Activated CD4-positive, CD25-positive, alpha-beta regulatory T cell treated with anti-CD3 and anti-CD28 coated beads, Interleukin-2, amount 50 U/mL, for 16 hours (primary cell): ENCODE measurements around the gene ARHGAP8.

ENCODE experiments used
- DNase-seq: peaks from one replicate; pipeline ENCODE4 v3.0.0-alpha.2; 2020; ENCODE audit warnings: low read depth, low spot score

ARHGAP8 gene

DNA sequence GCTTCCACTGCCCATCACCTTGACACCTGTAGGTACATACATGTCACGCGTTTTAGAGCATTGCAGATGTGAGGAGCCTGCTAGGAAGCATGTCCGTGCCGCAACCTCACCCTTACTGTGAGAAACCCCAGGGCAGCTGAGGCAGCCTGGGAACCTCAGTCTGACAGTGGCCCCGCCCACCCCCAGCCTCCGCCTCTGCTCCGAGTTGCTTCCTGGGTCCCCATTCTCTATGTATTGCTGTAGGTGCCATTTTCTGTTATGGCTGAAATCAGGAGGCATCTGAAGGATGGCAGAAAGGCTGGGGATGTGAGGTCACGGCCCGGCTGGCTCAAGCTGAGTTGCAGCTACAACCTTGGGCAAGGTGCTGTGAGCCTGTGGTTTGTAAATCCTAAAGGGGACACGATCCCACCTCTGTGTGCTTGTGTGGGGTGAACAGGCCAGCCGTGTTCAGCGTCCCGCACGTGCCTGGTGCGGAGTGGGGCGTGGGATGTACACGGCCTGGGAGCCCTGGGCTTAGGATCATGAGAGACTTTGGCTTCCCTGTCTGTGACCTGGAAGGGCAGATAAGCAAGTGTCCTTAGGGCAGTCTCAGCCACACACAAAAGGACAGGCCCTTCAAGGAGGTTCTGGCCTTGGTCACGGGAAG is 154.7 kb downstream of the ARHGAP8 start:
- DNase-seq = no peak

- DNase-seq = no peak
These were observed 155.7 kb downstream of the ARHGAP8 start for GRCh38 chr22:44907765-44908737.

GRCh38 chr22:44909241-44909640 is 156.9 kb downstream of the ARHGAP8 start:
- DNase-seq = no peak
